ENCODE data around the gene ELFN2. TPM values are rescaled to one million over a fixed set of nuclear protein-coding genes. Genes with fewer than 3 reads are reported as not detected.

The ELFN2 gene
- total RNA-seq, 1 donor from 2014 or later, result 0.26 TPM

DNA sequence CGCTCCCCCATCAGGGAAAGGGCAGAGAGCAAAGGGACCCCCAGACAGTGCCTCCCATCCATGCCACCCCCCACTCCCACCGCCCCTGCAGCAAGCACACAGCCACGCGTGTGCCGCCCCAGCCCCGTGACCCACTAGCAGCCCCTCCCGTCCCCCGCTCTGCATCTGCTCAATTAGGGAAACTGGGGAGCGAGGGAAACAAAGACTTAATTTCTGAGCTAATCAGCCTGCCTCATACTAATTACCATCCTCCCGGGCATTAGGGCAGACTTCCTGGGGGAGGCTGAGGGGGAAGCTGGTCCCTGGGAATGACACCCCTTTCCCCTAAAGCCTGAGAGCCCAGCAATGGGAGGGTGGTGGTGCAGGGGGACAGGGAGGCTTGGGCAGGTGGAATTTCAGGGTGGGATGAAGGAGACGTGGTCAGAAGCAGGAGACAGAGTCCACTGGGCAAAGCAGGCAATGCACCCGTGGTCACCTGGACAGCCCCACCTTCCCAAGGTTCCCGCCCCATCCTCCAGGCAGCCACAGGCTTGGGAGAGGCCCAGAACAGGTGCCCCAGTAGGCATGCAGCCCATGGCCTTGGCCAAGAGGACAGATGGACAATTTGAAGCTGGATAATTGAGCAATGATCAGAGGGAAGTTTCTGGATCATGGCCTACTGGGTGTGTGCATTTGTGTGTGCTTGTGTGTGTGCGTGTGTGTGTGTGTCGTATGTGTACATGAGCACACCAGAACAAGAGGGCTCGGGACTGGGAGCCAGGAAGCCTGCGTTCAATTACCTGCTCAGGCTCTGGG, 20.6 kb downstream of the ELFN2 start:
- no peak overlapping the region for H3K4me3 ChIP-seq (ENCODE audit: low read depth, low read length)
- DNase-seq (ENCODE audit: low read depth), result no peak
- no peaks in the 10 kb centered on the region for H3K27me3 ChIP-seq (ENCODE audit: control insufficient read depth, insufficient read depth, low read length)
- TF ChIP-seq, protein P1, sequence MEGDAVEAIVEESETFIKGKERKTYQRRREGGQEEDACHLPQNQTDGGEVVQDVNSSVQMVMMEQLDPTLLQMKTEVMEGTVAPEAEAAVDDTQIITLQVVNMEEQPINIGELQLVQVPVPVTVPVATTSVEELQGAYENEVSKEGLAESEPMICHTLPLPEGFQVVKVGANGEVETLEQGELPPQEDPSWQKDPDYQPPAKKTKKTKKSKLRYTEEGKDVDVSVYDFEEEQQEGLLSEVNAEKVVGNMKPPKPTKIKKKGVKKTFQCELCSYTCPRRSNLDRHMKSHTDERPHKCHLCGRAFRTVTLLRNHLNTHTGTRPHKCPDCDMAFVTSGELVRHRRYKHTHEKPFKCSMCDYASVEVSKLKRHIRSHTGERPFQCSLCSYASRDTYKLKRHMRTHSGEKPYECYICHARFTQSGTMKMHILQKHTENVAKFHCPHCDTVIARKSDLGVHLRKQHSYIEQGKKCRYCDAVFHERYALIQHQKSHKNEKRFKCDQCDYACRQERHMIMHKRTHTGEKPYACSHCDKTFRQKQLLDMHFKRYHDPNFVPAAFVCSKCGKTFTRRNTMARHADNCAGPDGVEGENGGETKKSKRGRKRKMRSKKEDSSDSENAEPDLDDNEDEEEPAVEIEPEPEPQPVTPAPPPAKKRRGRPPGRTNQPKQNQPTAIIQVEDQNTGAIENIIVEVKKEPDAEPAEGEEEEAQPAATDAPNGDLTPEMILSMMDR (IDR thresholded peaks at IDR 0.05; ENCODE audit: insufficient read depth, low read length, severe bottlenecking), result no peak
- peak; percentile 32 for FAIRE-seq
- no peaks in the 10 kb centered on the region for H3K36me3 ChIP-seq (ENCODE audit: control insufficient read depth, insufficient read depth, low read length)

DNA sequence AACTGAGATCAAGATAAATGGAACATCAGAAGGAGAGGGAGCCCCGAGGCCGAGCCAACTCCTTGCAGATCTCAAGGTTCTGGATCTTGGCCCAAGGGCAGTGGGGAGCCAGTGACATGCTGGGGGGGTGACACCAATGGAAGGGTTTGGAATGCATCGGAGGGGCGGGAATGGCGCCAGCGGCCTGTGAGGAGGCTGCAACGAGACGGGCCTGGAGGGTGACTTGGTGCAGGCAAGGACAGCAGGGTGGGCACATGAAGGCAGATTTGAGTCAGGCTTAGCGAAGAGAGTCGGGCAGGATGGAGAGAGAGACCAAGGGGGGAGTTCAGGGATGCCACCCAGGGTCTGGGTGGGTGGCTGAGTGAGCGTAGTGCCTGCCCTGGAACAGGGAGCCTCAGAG, 23.2 kb downstream of the ELFN2 start:
- no peak for FAIRE-seq
- H3K36me3 ChIP-seq (ENCODE audit: control insufficient read depth, insufficient read depth, low read length), result no peaks in the 10 kb centered on the region
- no peaks in the 10 kb centered on the region for H3K27me3 ChIP-seq (ENCODE audit: control insufficient read depth, insufficient read depth, low read length)
- H3K4me3 ChIP-seq (ENCODE audit: low read depth, low read length), result no peak overlapping the region
- no peak for DNase-seq (ENCODE audit: low read depth)
- TF ChIP-seq, protein P1 (IDR thresholded peaks at IDR 0.05; ENCODE audit: insufficient read depth, low read length, severe bottlenecking), result no peak

DNA sequence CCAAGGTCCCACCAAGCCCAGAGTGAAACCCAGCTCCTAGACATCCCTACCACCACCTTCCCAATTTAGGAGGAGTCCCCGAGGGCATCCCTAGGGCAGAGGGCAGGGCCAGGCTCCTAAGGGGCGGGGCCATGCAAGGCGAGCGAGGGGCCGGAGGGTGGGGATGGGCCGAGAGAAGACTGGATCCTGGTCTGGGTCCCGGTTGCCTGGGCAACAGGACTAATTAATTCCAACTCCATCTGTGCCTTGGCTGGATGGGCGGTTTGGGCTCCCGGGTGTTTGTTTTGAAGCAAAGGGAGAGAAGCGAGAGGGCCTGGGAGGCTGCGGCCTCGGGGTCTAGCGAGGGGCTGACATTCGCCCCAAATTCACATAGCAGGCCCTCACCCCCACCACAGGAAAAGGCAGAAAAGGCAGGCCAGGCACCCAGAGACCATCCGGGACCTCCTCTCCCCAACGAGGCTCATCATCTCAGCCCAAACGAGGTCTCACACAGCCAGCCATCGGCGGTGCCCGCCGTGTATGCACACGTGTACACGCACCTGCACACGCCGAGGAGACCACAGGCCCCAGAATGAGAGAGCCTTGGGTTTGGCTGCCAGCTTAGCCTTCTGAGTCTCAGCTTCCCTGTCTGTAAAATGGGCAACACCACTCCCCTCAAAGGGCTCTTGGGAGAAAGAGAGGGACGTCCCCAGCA, 23.9 kb downstream of the ELFN2 start:
- FAIRE-seq (no peak), DNase-seq (ENCODE audit: low read depth) (no peak)
- Histone ChIP-seq H3K36me3 (ENCODE audit: control insufficient read depth, insufficient read depth, low read length) (no peaks in the 10 kb centered on the region), H3K27me3 (ENCODE audit: control insufficient read depth, insufficient read depth, low read length) (no peaks in the 10 kb centered on the region), H3K4me3 (ENCODE audit: low read depth, low read length) (no peak overlapping the region)
- TF ChIP-seq, protein P1 (IDR thresholded peaks at IDR 0.05; ENCODE audit: insufficient read depth, low read length, severe bottlenecking), result no peak

DNA sequence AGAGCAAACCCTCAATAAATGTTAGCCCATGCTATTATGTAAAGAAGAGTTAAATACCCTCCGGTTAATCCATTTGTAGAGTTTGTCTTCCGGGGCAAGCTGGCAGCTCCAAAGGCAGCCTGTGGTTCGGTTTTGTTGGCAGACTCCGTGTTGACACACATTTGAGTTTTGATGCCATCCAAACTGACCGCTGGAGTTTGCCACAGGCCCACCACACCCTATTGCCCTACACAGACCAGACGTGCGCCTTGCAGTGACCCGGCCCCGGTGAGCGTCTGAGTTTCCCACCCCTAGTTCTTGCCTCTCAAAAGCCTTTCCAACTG, 25.1 kb downstream of the ELFN2 start:
- TF ChIP-seq, protein P1 (IDR thresholded peaks at IDR 0.05; ENCODE audit: insufficient read depth, low read length, severe bottlenecking), result no peak
- DNase-seq (ENCODE audit: low read depth), result no peak

DNA sequence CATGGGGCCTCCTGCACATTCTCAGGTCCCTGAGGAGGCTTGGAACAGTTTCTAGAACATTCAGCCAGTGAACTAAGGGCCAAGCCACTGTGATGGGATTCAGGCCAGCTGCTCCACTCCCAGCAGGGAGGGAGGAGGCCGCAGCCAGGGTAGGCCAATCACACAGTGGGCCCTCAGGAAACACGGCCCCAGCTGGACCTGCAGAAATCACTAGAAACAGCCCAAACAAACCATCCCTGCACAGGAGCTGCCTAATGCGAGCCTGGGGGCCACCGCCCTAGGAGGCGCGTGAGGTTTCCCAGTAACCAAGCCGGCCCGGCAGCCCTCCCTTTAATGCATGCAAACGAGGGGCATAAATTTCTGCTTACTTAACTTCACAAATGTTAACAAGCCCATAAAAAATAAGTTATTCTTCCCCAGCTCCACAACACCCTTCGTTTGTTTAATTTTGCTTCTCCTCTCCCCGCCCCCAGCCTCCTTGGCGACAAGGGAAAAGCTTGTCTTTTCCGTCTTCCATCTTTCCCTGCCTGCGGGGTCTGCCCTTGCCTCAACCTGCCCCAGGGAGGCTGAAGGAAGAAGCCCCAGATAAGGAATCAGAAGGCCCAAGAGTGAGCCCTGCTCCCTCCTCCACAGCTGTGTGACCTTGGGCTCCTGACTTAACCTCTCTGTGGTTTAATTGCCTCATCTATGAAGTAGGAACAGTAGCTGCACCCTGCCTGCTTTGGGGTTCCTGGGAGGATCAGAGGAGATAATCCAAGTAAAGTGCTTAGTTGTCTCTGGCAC, 25.7 kb downstream of the ELFN2 start:
- H3K36me3 ChIP-seq (ENCODE audit: control insufficient read depth, insufficient read depth, low read length), result no peaks in the 10 kb centered on the region
- FAIRE-seq (no peak), DNase-seq (ENCODE audit: low read depth) (no peak)
- no peak overlapping the region for H3K4me3 ChIP-seq (ENCODE audit: low read depth, low read length)
- no peaks in the 10 kb centered on the region for H3K27me3 ChIP-seq (ENCODE audit: control insufficient read depth, insufficient read depth, low read length)
- TF ChIP-seq, protein P1 (IDR thresholded peaks at IDR 0.05; ENCODE audit: insufficient read depth, low read length, severe bottlenecking), result no peak

More for the DNA sequence above, 25.1 kb downstream of the ELFN2 start:
- FAIRE-seq, result no peak
- Histone ChIP-seq H3K36me3 (ENCODE audit: control insufficient read depth, insufficient read depth, low read length) (no peaks in the 10 kb centered on the region), H3K27me3 (ENCODE audit: control insufficient read depth, insufficient read depth, low read length) (no peaks in the 10 kb centered on the region), H3K4me3 (ENCODE audit: low read depth, low read length) (no peak overlapping the region)

Data from bronchial epithelial cell (primary cell).